GM18520 (cell line): ENCODE results near the gene PKN1.

Experiments used
- ATAC-seq: cut with Tn5 transposase; IDR thresholded peaks from one replicate; pipeline ENCODE4 v1.9.1; 2021; ENCODE audit not compliant: unreplicated experiment

The PKN1 gene

DNA sequence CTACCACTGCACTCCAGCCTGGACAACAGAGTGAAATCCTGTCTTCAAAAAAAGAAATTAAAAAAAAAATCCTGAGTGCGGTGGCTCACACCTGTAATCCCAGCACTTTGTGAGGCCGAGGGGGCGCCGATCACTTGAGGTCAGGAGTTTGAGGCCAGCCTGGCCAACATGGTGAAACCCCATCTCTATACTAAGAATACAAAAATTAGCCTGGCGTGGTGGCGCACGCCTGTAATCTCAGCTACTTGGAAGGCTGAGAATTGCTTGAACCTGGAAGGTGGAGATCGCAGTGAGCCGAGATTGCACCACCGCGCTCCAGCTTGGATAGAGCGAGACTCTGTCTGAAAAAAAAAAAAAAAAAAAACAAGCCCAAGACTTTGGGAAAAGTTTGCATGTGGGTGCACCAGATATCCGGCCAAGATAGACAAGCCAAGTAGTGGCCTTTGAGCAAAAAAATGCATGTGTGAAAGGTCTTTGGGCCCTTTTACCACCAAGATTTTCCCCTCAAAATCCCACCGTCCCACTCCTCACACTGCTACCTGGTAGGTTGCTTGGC is 79.4 kb downstream of the PKN1 start:
- no peak for ATAC-seq

DNA sequence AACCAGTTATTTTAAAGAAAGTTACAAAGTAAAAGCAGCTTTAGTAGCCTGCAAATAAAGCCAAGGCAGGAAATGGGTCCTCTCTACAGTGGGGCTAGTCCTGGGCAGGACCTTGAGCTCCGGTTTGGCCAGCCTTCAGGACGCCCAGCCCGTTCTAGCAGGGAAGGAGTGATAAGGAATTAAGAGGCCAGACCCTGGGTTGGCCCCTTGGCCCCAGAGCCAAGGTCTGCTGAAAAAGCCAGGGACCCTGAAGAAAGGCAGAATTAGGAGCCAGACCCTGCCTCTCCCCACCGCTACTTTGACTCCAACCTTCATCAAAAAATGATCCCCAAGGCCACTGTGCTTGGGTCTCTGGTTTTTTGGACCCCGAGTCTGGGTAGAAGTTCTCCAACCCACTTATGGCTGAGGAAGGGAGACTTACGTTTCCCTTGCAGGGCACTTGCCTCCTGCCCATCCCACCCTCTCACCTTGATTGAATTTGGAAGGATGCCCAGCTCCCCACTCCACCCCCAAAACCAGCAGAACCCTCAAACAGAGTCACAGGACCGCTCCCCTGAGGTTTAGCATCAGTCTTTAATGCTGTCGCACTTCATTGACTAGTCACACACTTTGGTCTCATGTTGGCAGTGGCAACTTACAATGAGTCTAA is 81.2 kb downstream of the PKN1 start:
- ATAC-seq = no peak

DNA sequence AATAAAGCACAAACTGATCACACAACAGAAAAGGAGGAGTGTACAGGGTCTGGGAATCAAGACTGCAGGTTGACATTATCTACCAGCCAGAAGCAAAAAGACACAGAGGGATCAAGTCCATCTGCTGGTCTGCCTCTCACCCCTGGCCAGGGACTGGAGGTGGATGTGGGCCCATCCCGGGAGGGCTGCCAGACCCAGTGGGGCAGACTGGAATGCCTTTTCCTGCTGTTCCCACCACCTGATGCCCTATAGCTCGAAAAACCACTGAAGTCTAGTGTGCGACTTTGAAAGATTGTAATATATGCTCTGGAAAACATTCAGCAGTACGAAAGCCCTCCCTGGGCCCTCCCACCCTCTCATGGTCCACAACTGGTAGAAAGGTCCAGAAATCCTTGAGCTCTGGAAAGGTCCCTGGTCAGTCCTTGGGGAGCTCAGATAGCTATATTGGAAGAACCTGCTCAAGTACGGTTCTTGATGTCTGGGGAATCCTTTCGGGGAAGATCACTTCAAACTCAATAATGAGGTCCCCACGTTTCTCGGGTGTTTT is 82.5 kb downstream of the PKN1 start:
- ATAC-seq = no peak

DNA sequence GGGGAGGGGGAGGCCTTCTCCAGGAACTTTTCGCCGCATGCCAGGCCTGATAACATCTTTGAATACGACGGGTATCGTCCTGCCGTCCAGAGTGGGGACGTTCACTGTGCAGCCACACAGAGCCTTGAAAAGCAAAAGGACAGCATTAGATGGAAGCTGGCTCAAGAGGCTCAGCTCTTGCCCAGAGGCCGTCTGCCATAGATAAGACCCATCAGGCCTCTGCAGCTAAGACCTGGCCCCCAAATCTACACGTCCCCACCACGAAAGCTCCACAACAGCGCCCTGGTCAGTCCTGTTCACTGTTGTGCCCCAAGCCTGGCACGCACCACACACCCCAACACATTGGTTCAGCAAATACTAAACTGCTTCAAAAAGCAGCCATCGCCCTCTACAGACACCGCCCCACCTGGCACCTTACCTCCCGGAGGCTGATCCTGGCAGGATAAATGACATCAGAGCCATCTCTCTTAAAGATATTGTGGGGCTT is 83.0 kb downstream of the PKN1 start:
- no peak for ATAC-seq

DNA sequence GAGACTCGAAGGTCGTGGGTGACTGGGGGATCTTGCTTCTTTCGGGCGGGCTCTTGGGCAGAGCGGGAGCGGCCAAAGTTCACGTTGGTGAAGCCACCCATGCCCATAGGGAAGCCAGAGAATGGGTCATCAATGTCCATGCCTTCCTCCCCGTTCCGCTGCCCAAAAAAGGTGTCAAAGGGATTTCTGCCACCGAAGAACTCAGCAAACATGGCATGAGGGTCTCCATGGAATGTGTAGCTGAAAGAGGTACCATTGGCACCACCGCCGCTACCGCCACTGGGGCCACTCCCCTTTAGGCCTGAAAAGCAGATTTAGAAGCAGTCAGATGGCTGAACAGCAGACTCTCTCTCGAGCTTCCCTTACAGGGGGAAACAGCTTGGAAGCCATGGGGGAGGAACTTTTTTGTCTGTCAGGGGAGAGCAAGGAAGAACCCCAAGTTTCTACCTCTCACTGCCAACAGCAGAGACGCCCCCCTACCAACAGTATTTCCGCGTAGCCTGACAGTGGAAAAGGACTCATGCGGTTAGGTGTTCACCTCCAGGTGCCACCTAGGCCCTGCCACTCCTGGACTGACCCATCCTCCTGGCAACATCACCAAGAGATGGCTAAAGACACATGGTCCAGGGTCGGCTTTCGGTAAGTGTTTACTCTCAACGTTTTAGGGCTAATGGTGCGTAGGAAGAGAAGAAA is 83.8 kb downstream of the PKN1 start:
- ATAC-seq = no peak

DNA sequence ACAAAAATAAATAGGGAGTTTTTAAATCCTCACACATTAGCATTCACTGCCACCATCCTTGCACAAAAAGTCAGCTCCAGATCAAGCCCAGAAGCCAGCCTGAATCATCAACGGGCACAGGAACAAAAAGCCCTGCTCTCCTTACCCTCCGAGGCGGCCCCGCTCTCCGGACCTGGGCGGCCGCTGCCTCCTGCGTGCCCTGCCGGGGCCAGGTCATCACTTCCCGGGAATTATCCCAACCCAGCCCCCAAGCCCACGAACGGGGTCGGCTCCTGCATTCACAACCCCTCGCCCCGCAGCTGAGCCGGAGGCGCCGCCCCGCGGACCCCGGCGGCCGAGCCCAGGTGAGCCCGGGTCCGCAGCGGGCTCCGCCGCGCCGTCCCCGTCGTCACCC is 84.3 kb downstream of the PKN1 start:
- no peak for ATAC-seq

DNA sequence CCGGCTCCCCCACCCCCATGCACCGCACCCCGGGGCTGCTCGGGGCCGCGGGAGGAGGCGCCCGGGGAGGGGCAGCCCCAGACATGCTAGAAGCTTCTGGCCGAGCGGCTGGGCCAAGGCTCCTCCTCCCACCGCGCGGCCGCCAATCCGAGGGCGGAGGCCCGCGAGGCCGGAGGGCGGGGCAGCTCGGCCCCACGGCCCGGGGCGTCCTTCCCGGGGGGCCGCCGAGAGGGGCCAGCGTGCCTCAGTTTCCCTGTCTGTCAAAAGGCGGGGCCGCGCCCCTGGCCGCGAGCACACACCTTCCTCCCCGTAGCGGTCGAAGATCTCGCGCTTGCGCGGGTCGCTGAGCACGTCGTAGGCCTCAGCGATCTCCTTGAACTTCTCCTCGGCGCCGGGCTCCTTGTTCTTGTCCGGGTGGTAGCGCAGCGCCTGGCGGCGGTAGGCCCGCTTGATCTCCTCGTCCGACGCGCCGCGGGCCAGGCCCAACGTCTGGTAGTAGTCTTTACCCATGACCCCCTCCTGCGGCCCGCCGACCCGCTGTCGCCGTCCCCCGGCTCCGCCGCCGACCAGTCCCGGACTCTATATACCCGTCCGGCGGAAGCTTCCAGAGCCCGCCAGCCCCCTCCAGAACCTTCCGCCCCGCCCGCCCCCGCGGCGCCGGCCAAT is 84.9 kb downstream of the PKN1 start, which contains the start of gene DNAJB1:
Gene DNAJB1 (minus strand): TSS at position 558 of the 666 bp plus-strand sequence. CDS start 48 bp downstream, at position 510.
- peak; percentile 45 for ATAC-seq

DNA sequence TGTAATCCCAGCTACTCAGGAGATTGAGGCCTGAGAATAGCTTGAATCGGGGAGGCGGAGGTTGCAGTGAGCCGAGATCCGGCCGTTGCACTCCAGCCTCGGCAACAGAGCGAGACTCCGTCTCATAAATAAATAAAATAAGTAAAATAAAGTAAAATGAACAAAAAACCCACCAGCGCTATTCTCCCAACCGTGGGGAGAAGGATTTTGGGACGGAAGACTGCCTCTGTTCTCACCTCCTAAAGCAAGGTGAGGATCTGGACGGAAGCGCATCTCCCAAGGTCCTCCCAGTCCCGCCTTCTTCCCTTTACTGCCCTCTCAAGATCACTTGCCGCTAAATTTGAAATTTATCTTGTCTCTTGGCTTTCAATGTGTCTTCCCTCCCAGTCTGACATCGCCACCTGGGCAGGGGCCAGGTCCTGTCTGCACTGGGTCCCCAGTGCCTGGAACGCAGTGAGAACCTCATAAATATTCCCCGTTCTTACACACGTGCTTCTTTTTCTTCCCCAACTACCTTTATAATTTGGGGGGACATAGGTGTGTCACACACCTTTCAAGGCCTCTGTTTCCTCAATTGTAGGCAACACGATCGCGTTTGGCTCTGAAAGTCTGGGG is 86.2 kb downstream of the PKN1 start:
- ATAC-seq = no peak

DNA sequence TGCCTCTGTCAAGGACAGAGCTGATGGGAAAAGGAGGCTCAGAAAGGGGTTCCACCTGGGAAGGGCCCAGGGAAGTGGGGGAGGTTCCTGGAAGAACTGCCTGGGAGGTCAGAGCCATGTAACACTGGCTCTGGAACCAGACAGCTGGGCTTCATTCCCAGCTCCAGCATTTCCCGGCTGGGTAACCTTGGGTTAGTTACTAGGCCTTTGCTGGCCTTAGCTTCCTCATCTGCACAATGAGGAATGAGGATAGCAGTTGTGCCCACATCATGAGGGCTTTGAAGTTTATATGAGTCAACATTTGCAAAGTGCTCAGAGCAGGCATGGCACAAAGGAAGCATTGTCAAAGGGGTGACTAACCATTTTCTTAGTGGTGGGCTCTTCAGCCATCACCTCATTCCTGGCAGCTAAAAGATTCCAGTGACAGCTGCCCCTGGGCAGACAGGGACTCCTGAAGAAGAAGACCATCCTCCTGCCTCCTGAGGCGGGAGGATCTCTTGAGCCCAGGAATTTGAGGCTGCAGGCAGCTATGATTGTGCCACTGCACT is 86.8 kb downstream of the PKN1 start:
- no peak for ATAC-seq

DNA sequence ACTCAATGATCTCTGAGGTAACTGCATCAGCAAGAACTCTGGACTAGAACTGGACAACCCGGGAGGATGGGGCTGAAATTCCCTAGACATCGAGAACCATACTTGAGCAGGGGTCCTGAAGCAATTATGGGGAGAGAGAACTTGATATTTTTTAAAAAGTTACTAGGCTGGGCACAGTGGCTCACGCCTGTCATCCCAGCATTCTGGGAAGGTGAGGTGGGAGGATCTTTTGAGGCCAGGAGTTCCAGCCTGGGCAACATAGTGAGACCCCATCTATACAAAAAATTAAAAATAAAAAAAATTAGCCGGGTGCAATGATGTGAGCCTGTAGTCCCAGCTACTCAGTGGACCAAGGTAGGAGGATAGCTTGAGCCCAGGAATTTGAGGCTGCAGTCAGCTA is 87.4 kb downstream of the PKN1 start:
- ATAC-seq = no peak
